GM12873 (cell line): ENCODE results near the gene MZT2A.
"Not testable (repeated sequence)": the region's sequence is repeated elsewhere in the genome, so short reads cannot be mapped to it uniquely, and the experiment has no call there.

ENCODE experiments used
- TF ChIP-seq, protein P1 (sequence below): IDR thresholded peaks from 2 replicates; pipeline ENCODE4 v1.5.1; 2012; ENCODE audit warnings: low read depth, mild to moderate bottlenecking, moderate library complexity, low read length, control low read depth; ENCODE audit not compliant: insufficient read depth; ENCODE audit errors: missing control alignments

The MZT2A gene, protein sequence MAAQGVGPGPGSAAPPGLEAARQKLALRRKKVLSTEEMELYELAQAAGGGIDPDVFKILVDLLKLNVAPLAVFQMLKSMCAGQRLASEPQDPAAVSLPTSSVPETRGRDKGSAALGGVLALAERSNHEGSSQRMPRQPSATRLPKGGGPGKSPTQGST

GRCh38 chr2:131492015-131492417 is at the start of gene MZT2A:
TSS of gene MZT2A (minus strand) at chr2:131492397. CDS start at chr2:131492376, 21 bp downstream.
- TF ChIP-seq, protein P1, sequence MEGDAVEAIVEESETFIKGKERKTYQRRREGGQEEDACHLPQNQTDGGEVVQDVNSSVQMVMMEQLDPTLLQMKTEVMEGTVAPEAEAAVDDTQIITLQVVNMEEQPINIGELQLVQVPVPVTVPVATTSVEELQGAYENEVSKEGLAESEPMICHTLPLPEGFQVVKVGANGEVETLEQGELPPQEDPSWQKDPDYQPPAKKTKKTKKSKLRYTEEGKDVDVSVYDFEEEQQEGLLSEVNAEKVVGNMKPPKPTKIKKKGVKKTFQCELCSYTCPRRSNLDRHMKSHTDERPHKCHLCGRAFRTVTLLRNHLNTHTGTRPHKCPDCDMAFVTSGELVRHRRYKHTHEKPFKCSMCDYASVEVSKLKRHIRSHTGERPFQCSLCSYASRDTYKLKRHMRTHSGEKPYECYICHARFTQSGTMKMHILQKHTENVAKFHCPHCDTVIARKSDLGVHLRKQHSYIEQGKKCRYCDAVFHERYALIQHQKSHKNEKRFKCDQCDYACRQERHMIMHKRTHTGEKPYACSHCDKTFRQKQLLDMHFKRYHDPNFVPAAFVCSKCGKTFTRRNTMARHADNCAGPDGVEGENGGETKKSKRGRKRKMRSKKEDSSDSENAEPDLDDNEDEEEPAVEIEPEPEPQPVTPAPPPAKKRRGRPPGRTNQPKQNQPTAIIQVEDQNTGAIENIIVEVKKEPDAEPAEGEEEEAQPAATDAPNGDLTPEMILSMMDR = not testable (repeated sequence)

DNA sequence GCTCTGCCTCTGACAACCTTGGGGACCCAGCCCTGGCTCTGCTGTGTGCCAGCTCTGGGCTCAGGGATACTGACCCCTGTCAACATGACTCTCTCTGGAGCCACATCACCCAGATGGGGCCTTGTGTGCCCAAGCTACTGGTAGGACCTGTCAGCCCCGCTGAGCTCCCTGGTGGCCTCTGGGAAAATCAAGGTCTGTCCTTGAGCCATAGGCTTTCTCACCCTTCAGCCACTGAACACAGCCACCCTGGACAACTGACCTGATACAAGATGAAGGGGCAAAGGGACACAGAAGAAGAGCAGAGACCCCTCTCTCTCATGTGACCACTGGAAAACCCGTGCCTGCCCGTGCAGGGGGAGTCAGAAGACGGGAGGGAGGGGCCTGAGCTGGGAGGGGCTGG is 43.3 kb upstream of the MZT2A start:
- TF ChIP-seq, protein P1 = no peak

- TF ChIP-seq, protein P1 = peak; percentile 11
Measured at GRCh38 chr2:131530626-131531344, 38.6 kb upstream of the MZT2A start.

GRCh38 chr2:131527131-131528001 is 35.2 kb upstream of the MZT2A start, which contains the start of gene CCDC74A:
TSS of gene CCDC74A (plus strand) at chr2:131527888. CDS start at chr2:131527971, 83 bp downstream.
- TF ChIP-seq, protein P1 = not testable (repeated sequence)

GRCh38 chr2:131521961-131522781 is 30.0 kb upstream of the MZT2A start:
- TF ChIP-seq, protein P1 = no peak

DNA sequence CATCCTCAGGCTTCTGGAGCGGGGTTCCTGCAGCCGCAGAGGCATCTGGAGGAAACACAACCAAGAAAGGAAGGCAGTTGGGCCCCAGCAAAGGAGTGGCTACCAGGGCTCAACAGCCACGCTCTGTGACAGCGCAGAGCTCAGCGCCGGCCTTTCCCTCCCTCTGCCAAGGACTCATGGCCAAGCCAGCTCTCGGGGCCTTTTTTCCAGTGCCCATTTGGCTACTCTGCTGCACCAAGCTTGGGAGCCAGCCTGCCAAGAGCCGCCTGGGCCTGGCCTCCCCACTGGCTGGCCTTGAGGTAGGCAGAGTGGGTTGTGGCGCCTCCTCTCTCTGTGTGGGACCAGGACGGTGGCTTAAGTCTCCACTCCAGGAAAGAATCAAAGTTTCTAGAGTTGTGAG is 28.3 kb upstream of the MZT2A start:
- TF ChIP-seq, protein P1 = no peak
